MG63 (cell line): ENCODE results near the gene RARRES1. TPM values are rescaled to one million over a fixed set of nuclear protein-coding genes. Genes with fewer than 3 reads are reported as not detected.

Experiments
- total RNA-seq: library from RNA; depleted of rRNA; stranded (reverse); fragments of >200 nt; shearing (Covaris generic); gene quantifications from 2 replicates; pipeline ENCODE4 v1.2.3, GENCODE V29; 2014; ENCODE audit warnings: low replicate concordance; rRNA removed

RARRES1 gene
- total RNA-seq, 1 experiment from 2014 or later = not detected

Other genes starting within 250 kb of the RARRES1 start
- 41.2 and 45.8 TPM in 2 replicates for gene MLF1, start 161.3 kb downstream of the RARRES1 start, total RNA-seq
- gene GFM1, start 87.9 kb downstream of the RARRES1 start, total RNA-seq = 60.3 and 98.4 TPM in 2 replicates
- gene LXN, start 59.8 kb downstream of the RARRES1 start, total RNA-seq = not detected in 2 replicates
- 122 and 152 TPM in 2 replicates for gene MFSD1, start 69.6 kb upstream of the RARRES1 start, total RNA-seq